DND-41 (cell line): ENCODE measurements around the gene MICB.

ENCODE experiments used
- CTCF ChIP-seq: IDR thresholded peaks from 2 replicates; pipeline ENCODE4 v1.5.1; 2012; ENCODE audit warnings: borderline replicate concordance, low read length, moderate library complexity, mild to moderate bottlenecking; ENCODE audit not compliant: poor library complexity, severe bottlenecking; ENCODE audit errors: extremely low read depth
- EZH2 ChIP-seq: IDR thresholded peaks from 3 replicates; pipeline ENCODE4 v1.6.1; 2012; ENCODE audit warnings: borderline replicate concordance, low read depth, mild to moderate bottlenecking, moderate library complexity, low read length, inconsistent platforms; ENCODE audit not compliant: severe bottlenecking

DNA sequence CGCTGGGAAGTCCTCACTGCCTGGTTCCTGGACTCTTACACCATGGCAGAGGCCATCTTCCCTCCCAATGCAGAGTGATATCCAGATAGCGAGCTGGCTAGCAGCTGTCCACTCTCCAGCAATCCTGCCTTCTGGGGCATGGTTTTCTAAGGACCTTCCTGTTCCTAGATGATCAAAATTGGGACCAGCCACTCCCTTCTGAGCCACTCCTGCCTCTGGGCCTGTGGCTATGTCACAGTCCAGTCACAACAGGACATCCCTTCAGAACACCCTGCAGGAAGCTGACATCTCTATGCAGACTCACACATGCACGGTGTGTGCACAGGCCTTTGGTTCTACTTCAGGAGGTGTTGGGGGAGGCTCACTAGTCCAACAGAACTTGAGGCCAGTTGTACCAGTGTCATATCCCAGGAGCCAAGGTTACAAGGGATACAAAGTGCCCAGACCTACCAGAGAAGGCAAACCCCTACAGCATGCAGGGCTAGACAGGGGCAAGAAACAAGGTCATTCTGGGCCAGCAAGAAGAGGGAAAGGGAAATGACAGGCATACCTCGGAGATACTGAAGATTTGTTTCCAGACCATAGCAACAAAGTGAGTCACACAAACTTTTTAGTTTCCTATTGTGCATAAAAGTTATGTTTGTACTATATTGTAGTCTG lies 28.1 kb downstream of the MICB start:
- TF ChIP-seq CTCF (no peak), EZH2 (no peak)
